Transverse colon (tissue), 4 donors: ENCODE data around the gene WDR41. TPM values are rescaled to one million over a fixed set of nuclear protein-coding genes. Genes with fewer than 3 reads are reported as not detected.

ENCODE experiments used
- DNase-seq: peaks from one replicate; pipeline ENCODE4 v3.0.0-alpha.2; 2019
- H3K27ac ChIP-seq, 4 donors: fragments of 200-600 bp; sonication (generic); 2 replicates each; pipeline ENCODE4 v1.5.1; 2016 to 2018; ENCODE audit warnings: inconsistent platforms in 4 of 4
- H3K27me3 ChIP-seq: fragments of 200-600 bp; sonication (generic); 2 replicates; pipeline ENCODE4 v1.5.1; 2017; ENCODE audit warnings: inconsistent platforms
- H3K36me3 ChIP-seq, 4 donors: fragments of 200-600 bp; sonication (generic); 2 replicates each; pipeline ENCODE4 v1.5.1; 2017 to 2019; ENCODE audit warnings: inconsistent platforms in 4 of 4
- H3K4me1 ChIP-seq, 4 donors: fragments of 200-600 bp; sonication (generic); 2 replicates each; pipeline ENCODE4 v1.5.1; 2017 to 2020; ENCODE audit warnings: inconsistent platforms in 4 of 4
- H3K4me3 ChIP-seq, 4 donors: fragments of 200-600 bp; sonication (generic); 1 replicate in 1 of 4; 2 replicates in 3 of 4; pipeline versions ENCODE4 v1.5.1 to v1.6.1; 2017 to 2019; ENCODE audit warnings: inconsistent platforms in 4 of 4
- H3K9me3 ChIP-seq, 2 donors: fragments of 200-600 bp; sonication (generic); 2 replicates each; pipeline ENCODE4 v1.5.1; 2017 to 2019; ENCODE audit warnings: inconsistent platforms in 2 of 2
- EP300 ChIP-seq: sonication (generic); formaldehyde crosslinking; IDR thresholded peaks from one replicate; pipeline ENCODE4 v1.6.1; 2017; ENCODE audit warnings: antibody characterized with exemption, low read depth
- POLR2A ChIP-seq: fragments of 450-650 bp; IDR thresholded peaks from one replicate; pipeline ENCODE4 v1.6.1; 2016; ENCODE audit warnings: antibody characterized with exemption, mild to moderate bottlenecking, moderate library complexity
- POLR2AphosphoS5 ChIP-seq, 3 donors: sonication (generic); formaldehyde crosslinking; IDR thresholded peaks; one replicate each; pipeline ENCODE4 v1.6.1; 2016; ENCODE audit warnings: antibody characterized with exemption in 3 of 3
- WGBS, 2 donors: methylation state at CpG; one replicate each; pipeline ENCODE4 v1.1.5; 2018; ENCODE audit warnings: low coverage in 1 of 2; 5-methylcytosine and 5-hydroxymethylcytosine counted together
- in situ Hi-C, 4 donors: fragments of 200-750 bp; cut with MboI; loops; one replicate each; pipeline versions ENCODE4 v1.15.0 to v1.15.1; 2017; ENCODE audit warnings: low sequenced_read_pairs in 3 of 4, low pct_ligation_motif_present in 1 of 4, low pct_unique_long_range_greater_than_20kb in 1 of 4
- intact Hi-C: fragments of 100-400 bp; cut with DNase I; formaldehyde crosslinking; loops from one replicate; pipeline ENCODE4 v1.15.1; 2023; ENCODE audit warnings: low total_unique reads
- total RNA-seq, 4 donors: library from RNA; depleted of rRNA; stranded (reverse); fragments of >200 nt; gene quantifications; one replicate each; pipeline ENCODE4 v1.1.0, GENCODE V29; 2016
- TF ChIP-seq, protein P1 (sequence below), 5 experiments: fragments of 200-600 bp in 3 of 5; fragments of 450-650 bp in 2 of 5; sonication (generic) in 3 of 5; IDR thresholded peaks; 1 replicate in 2 of 5; 2 replicates in 3 of 5; pipeline ENCODE4 v1.5.1; 2016 to 2017; ENCODE audit warnings: antibody characterized with exemption in 5 of 5, inconsistent platforms in 3 of 5, mild to moderate bottlenecking in 2 of 5, moderate library complexity in 1 of 5

WDR41 gene
- total RNA-seq, 4 donors from 2014 or later: 1.1 to 33.7 (median 21.2) TPM

DNA sequence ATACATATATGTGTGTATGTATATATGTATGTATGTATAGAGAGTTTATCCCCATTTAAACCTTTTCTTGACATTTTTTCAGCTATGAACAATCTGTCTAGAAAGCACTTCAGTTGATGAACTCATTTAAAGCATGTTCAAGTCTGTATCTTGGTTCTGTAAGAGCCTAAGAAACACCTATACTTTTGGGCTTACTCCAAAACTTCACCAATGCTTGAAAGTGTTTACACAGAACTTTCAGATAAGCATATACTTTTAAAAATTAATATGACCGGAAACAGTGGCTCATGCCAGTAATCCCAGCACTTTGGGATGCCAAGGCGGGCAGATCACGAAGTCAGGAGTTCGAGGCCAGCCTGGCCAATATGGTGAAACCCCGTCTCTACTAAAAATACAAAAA, 30.8 kb downstream of the WDR41 start:
- H3K4me1 ChIP-seq: no peaks in the 10 kb centered on the region
- DNase-seq: no peak
- in situ Hi-C loops (no loop called here), intact Hi-C loops (no loop called here)
- no peaks in the 10 kb centered on the region for H3K27me3 ChIP-seq
- TF ChIP-seq, protein P1, sequence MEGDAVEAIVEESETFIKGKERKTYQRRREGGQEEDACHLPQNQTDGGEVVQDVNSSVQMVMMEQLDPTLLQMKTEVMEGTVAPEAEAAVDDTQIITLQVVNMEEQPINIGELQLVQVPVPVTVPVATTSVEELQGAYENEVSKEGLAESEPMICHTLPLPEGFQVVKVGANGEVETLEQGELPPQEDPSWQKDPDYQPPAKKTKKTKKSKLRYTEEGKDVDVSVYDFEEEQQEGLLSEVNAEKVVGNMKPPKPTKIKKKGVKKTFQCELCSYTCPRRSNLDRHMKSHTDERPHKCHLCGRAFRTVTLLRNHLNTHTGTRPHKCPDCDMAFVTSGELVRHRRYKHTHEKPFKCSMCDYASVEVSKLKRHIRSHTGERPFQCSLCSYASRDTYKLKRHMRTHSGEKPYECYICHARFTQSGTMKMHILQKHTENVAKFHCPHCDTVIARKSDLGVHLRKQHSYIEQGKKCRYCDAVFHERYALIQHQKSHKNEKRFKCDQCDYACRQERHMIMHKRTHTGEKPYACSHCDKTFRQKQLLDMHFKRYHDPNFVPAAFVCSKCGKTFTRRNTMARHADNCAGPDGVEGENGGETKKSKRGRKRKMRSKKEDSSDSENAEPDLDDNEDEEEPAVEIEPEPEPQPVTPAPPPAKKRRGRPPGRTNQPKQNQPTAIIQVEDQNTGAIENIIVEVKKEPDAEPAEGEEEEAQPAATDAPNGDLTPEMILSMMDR (IDR thresholded peaks at IDR 0.05): no peak
- no peak for TF ChIP-seq EP300
- no peak for TF ChIP-seq POLR2AphosphoS5 (IDR thresholded peaks at IDR 0.05)
- no peak overlapping the region for H3K4me3 ChIP-seq
- H3K9me3 ChIP-seq: no peaks in the 10 kb centered on the region
- no peaks in the 10 kb centered on the region for H3K36me3 ChIP-seq
- no peak overlapping the region for H3K27ac ChIP-seq
- 83 to 95% methylated on average over 3 to 5 of the region's 5 CpGs for WGBS, 2 donors

DNA sequence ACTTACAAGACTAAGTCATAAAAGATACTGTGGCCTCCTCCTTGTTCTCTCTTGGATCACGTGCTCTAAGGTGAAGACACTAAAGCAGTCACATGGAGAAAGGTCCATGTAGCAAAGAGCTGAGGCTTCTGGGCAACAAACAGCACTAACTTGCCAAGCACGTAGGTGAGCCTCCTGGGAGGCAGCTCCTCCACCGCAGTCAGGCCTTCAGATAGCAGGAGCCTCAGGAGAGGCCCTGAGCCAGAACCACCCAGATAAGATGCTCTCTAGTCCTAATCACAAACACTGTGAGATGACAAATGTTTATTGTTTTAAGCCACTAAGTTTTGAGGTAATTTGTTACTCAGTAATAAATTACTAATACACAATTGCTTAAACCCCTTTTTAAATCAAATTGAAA, 38.0 kb downstream of the WDR41 start:
- H3K4me3 ChIP-seq: no peak overlapping the region
- no peaks in the 10 kb centered on the region for H3K9me3 ChIP-seq
- no peaks in the 10 kb centered on the region for H3K4me1 ChIP-seq
- intact Hi-C loops: no loop called here
- 93 to 97% methylated on average over 3 of the region's 3 CpGs for WGBS, 2 donors
- in situ Hi-C loops: no loop called here
- H3K27me3 ChIP-seq: no peaks in the 10 kb centered on the region
- no peak for DNase-seq
- H3K36me3 ChIP-seq: no peaks in the 10 kb centered on the region
- H3K27ac ChIP-seq: no peak overlapping the region
- TF ChIP-seq, protein P1 (IDR thresholded peaks at IDR 0.05): no peak
- TF ChIP-seq EP300 (no peak), POLR2AphosphoS5 (IDR thresholded peaks at IDR 0.05) (no peak), POLR2A (no peak)

DNA sequence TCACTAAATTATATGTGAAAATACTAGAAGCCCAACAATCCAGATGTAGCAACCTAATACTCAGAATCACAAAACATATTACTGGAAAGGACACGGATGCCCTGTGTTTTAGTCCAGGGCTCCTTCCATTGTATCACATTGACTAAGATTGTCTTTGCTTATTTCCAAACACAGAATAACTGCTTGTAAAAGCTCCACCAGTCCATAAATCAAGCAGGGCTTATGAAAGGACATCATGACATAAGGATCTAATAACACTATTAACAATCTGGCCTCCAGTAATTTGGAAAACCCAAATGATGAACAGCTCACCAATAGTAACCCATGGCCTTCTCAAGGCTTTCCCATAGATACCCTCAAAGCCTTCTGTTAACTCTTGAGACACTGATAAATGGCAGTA, 39.8 kb downstream of the WDR41 start:
- no peak for DNase-seq
- in situ Hi-C loops: no loop called here
- peaks cover 0 to 7% (median 3%) of the 10 kb centered on the region in 4 donors for H3K36me3 ChIP-seq
- 88 to 100% methylated on average over 1 of the region's 1 CpG for WGBS, 2 donors
- H3K4me1 ChIP-seq: no peaks in the 10 kb centered on the region
- no peaks in the 10 kb centered on the region for H3K9me3 ChIP-seq
- no peak overlapping the region for H3K4me3 ChIP-seq
- no peaks in the 10 kb centered on the region for H3K27me3 ChIP-seq
- H3K27ac ChIP-seq: no peak overlapping the region
- TF ChIP-seq EP300: no peak
- TF ChIP-seq, protein P1 (IDR thresholded peaks at IDR 0.05): no peak
- TF ChIP-seq POLR2AphosphoS5 (IDR thresholded peaks at IDR 0.05): no peak
- TF ChIP-seq POLR2A: no peak
- intact Hi-C loops: no loop called here

DNA sequence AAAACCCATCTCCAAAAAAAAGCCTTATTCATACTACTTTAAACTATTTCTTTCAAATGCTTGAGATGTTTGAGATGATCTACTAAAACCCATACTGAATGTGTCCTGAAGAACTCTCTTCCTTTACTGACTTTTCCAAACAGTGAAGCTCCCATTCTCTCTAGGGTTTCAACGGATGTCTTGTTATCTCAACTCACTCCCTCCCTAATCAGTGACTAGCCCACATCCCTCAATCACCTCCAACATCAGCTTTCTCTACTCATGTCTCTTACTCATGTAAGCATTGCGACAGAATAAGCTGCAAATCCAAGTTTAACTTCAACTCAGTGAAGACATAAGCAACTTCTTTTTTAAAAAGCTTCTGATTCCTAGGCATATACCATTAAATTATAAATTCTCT, 42.1 kb downstream of the WDR41 start:
- TF ChIP-seq POLR2AphosphoS5 (IDR thresholded peaks at IDR 0.05) (no peak), EP300 (no peak), POLR2A (no peak)
- TF ChIP-seq, protein P1 (IDR thresholded peaks at IDR 0.05): no peak
- in situ Hi-C loops: no loop called here
- peak overlapping the region in 1 of 4 donors; percentile 2 for H3K27ac ChIP-seq

More for the DNA sequence above, 42.1 kb downstream of the WDR41 start:
- Histone ChIP-seq H3K27me3 (no peaks in the 10 kb centered on the region), H3K4me1 (no peaks in the 10 kb centered on the region), H3K4me3 (no peak overlapping the region), H3K36me3 (peaks cover 0 to 7% (median 3%) of the 10 kb centered on the region in 4 donors), H3K9me3 (no peaks in the 10 kb centered on the region)
- intact Hi-C loops: no loop called here
- 58 to 81% methylated on average over 2 of the region's 2 CpGs for WGBS, 2 donors
- DNase-seq: no peak
